SJSA1 (cell line): ENCODE results near the gene DAND5. TPM values are rescaled to one million over a fixed set of nuclear protein-coding genes. Genes with fewer than 3 reads are reported as not detected.

Experiments
- DNase-seq, 2 experiments: peaks; one replicate each; pipeline ENCODE4 v3.0.0-alpha.2; 2015 to 2020; ENCODE audit warnings: low spot score in 2 of 2, low read depth in 1 of 2
- H3K27ac ChIP-seq: fragments of 250-450 bp; sonication (Bioruptor Pico); 2 replicates; pipeline ENCODE4 v1.5.1; 2020; ENCODE audit warnings: mild to moderate bottlenecking, moderate library complexity
- H3K27me3 ChIP-seq: fragments of 250-450 bp; sonication (Bioruptor Pico); replicated peaks from 2 replicates; pipeline ENCODE4 v1.5.1; 2020; ENCODE audit warnings: mild to moderate bottlenecking, moderate library complexity
- H3K36me3 ChIP-seq: fragments of 250-450 bp; sonication (Bioruptor Pico); 2 replicates; pipeline ENCODE4 v1.5.1; 2020; ENCODE audit warnings: mild to moderate bottlenecking
- H3K4me1 ChIP-seq: fragments of 250-450 bp; sonication (Bioruptor Pico); replicated peaks from 2 replicates; pipeline ENCODE4 v1.6.1; 2021; ENCODE audit warnings: mild to moderate bottlenecking
- H3K4me3 ChIP-seq: fragments of 250-450 bp; sonication (Bioruptor Pico); 2 replicates; pipeline ENCODE4 v1.5.1; 2020; ENCODE audit warnings: mild to moderate bottlenecking
- H3K9me3 ChIP-seq: fragments of 250-450 bp; sonication (Bioruptor Pico); replicated peaks from 2 replicates; pipeline ENCODE4 v1.5.1; 2020; ENCODE audit warnings: mild to moderate bottlenecking
- total RNA-seq: library from RNA; depleted of rRNA; stranded (reverse); fragments of >200 nt; shearing (Covaris generic); gene quantifications from 2 replicates; pipeline ENCODE4 v1.2.3, GENCODE V29; 2014

Gene DAND5
- total RNA-seq, 1 experiment from 2014 or later = not detected

- H3K9me3 ChIP-seq = no peaks in the 10 kb centered on the region; the same call in 1 of the 2 replicates
- no peak overlapping the region for H3K4me3 ChIP-seq
- no peaks in the 10 kb centered on the region for H3K27me3 ChIP-seq
- DNase-seq = no peak
- H3K4me1 ChIP-seq = peaks cover 20% of the 10 kb centered on the region
- no peak overlapping the region for H3K27ac ChIP-seq
- peaks cover 6% of the 10 kb centered on the region for H3K36me3 ChIP-seq
Measured at GRCh38 chr19:12997967-12998940, 28.9 kb downstream of the DAND5 start.

GRCh38 chr19:13001166-13001501, 31.8 kb downstream of the DAND5 start:
- Histone ChIP-seq H3K27me3 (no peaks in the 10 kb centered on the region), H3K36me3 (peaks cover 4% of the 10 kb centered on the region), H3K4me3 (no peak overlapping the region), H3K27ac (no peak overlapping the region), H3K9me3 (no peaks in the 10 kb centered on the region; the same call in 1 of the 2 replicates), H3K4me1 (peaks cover 13% of the 10 kb centered on the region)
- no peak for DNase-seq

- Histone ChIP-seq H3K4me3 (no peak overlapping the region), H3K27ac (no peak overlapping the region), H3K27me3 (no peaks in the 10 kb centered on the region), H3K4me1 (peaks cover 8% of the 10 kb centered on the region), H3K9me3 (no peaks in the 10 kb centered on the region), H3K36me3 (peaks cover 4% of the 10 kb centered on the region)
- no peak for DNase-seq
Measured at GRCh38 chr19:13001502-13002165, 32.3 kb downstream of the DAND5 start.

GRCh38 chr19:13002166-13002898, 33.0 kb downstream of the DAND5 start:
- Histone ChIP-seq H3K4me3 (no peak overlapping the region), H3K36me3 (peaks cover 4% of the 10 kb centered on the region), H3K27ac (no peak overlapping the region), H3K9me3 (no peaks in the 10 kb centered on the region), H3K4me1 (peaks cover under 1% of the 10 kb centered on the region), H3K27me3 (no peaks in the 10 kb centered on the region)
- no peak for DNase-seq

- H3K27me3 ChIP-seq = no peaks in the 10 kb centered on the region
- no peaks in the 10 kb centered on the region for H3K9me3 ChIP-seq
- no peaks in the 10 kb centered on the region for H3K4me1 ChIP-seq
- no peak for DNase-seq
- H3K27ac ChIP-seq = no peak overlapping the region
- H3K4me3 ChIP-seq = no peak overlapping the region
- H3K36me3 ChIP-seq = peaks cover 4% of the 10 kb centered on the region
Measured at GRCh38 chr19:13003081-13003480, 33.7 kb downstream of the DAND5 start.

GRCh38 chr19:13004273-13004672, 34.9 kb downstream of the DAND5 start:
- Histone ChIP-seq H3K9me3 (no peaks in the 10 kb centered on the region), H3K4me1 (no peaks in the 10 kb centered on the region), H3K36me3 (no peaks in the 10 kb centered on the region), H3K27me3 (no peaks in the 10 kb centered on the region), H3K27ac (no peak overlapping the region), H3K4me3 (no peak overlapping the region)
- DNase-seq = no peak

GRCh38 chr19:13005253-13005652, 35.9 kb downstream of the DAND5 start:
- no peak for DNase-seq
- Histone ChIP-seq H3K9me3 (no peaks in the 10 kb centered on the region), H3K4me1 (no peaks in the 10 kb centered on the region), H3K27ac (no peak overlapping the region), H3K4me3 (no peak overlapping the region), H3K36me3 (no peaks in the 10 kb centered on the region), H3K27me3 (no peaks in the 10 kb centered on the region)

- Histone ChIP-seq H3K27me3 (no peaks in the 10 kb centered on the region), H3K36me3 (no peaks in the 10 kb centered on the region), H3K9me3 (no peaks in the 10 kb centered on the region), H3K4me3 (no peak overlapping the region), H3K4me1 (no peaks in the 10 kb centered on the region), H3K27ac (no peak overlapping the region)
- no peak for DNase-seq
Measured at GRCh38 chr19:13005861-13006370, 36.5 kb downstream of the DAND5 start.

- no peak overlapping the region for H3K4me3 ChIP-seq
- no peak overlapping the region for H3K27ac ChIP-seq
- H3K36me3 ChIP-seq = no peaks in the 10 kb centered on the region
- H3K27me3 ChIP-seq = no peaks in the 10 kb centered on the region
- H3K4me1 ChIP-seq = no peaks in the 10 kb centered on the region
- no peak for DNase-seq
- H3K9me3 ChIP-seq = no peaks in the 10 kb centered on the region
Measured at GRCh38 chr19:13006431-13007281, 37.3 kb downstream of the DAND5 start.

- H3K27me3 ChIP-seq = no peaks in the 10 kb centered on the region
- no peak overlapping the region for H3K27ac ChIP-seq
- no peaks in the 10 kb centered on the region for H3K36me3 ChIP-seq
- H3K4me3 ChIP-seq = no peak overlapping the region
- no peak for DNase-seq
- peaks cover 2% of the 10 kb centered on the region for H3K4me1 ChIP-seq
- H3K9me3 ChIP-seq = no peaks in the 10 kb centered on the region
Measured at GRCh38 chr19:13007292-13008045, 38.1 kb downstream of the DAND5 start.

- DNase-seq = no peak
- peaks cover 12% of the 10 kb centered on the region for H3K4me1 ChIP-seq
- no peak overlapping the region for H3K4me3 ChIP-seq
- H3K36me3 ChIP-seq = no peaks in the 10 kb centered on the region
- H3K27ac ChIP-seq = no peak overlapping the region
- no peaks in the 10 kb centered on the region for H3K9me3 ChIP-seq
- no peaks in the 10 kb centered on the region for H3K27me3 ChIP-seq
Measured at GRCh38 chr19:13008926-13009787, 39.8 kb downstream of the DAND5 start.
